Hindlimb muscle (tissue), 1 donor: Measurements from ENCODE around the gene DCUN1D3. TPM values are rescaled to one million over a fixed set of nuclear protein-coding genes. Genes with fewer than 3 reads are reported as not detected.
A peak's percentile ranks its signal among the peaks of the same experiment; 100 is the strongest.
"Not testable (repeated sequence)": the region's sequence is repeated elsewhere in the genome, so short reads cannot be mapped to it uniquely, and the experiment has no call there.

Source experiments
- DNase-seq: peaks from one replicate; pipeline ENCODE4 v3.0.0-alpha.2; 2013
- polyA plus RNA-seq: library from polyadenylated mRNA; unstranded; fragments of 120-200 nt; gene quantifications from one replicate; pipeline ENCODE4 v1.2.1, GENCODE V29; 2013; ENCODE audit not compliant: insufficient read length

The DCUN1D3 gene
- polyA plus RNA-seq, 1 donor, result 5.2 TPM

DNA sequence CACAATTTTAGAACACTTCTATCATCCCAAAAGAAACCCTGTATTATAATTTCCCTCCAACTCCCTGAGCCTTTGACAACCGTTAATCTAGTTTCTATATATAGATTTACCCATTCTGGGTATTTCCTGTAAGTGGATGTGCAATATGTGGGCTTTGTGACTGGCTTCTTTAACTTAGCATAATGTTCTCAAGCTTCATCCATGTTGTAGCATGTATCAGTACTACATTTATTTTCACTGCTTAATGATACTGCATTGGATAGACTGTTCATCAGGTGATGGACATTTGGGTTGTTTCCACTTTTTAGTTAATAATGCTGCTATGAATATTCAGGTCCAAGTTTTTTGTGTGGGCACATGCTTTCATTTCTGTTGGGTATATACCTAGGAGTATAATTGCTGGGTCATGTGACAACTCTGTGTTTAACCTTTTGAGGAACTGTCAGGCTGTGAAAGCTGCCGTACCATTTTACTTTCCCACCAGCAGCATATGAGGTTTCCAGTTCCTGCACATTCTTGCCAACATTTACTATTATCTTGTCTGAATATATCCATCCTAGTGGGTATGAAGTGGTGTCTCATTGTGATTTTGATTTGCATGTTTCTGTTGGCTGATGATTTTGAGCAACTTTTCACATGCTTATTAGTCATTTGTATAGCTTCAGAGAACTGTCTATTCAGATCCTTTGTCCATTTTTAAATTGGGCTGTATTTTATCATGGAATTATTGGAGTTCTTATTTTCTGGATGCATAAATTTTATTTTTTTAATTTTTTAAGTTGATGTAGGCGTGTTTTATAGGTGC is 77.4 kb downstream of the DCUN1D3 start:
- DNase-seq, result no peak

DNA sequence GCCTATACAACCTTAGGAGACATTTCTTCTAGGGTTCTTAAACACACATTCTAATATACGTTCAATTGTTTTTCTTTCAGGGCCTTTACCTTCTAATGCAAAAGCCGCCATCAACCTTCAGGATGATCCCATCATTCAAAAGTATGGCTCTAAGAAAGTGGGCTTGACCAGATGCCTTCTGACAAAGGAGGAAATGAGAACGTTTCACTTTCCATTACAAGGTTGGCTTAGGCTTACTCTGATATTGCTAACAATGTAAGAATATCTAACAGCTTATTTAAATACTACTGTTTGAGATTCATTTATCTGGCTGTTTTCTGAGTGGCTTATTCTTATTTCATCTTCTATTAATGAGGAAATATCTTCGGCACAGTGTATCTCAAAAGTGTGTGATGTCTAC is 78.5 kb downstream of the DCUN1D3 start:
- DNase-seq, result no peak

DNA sequence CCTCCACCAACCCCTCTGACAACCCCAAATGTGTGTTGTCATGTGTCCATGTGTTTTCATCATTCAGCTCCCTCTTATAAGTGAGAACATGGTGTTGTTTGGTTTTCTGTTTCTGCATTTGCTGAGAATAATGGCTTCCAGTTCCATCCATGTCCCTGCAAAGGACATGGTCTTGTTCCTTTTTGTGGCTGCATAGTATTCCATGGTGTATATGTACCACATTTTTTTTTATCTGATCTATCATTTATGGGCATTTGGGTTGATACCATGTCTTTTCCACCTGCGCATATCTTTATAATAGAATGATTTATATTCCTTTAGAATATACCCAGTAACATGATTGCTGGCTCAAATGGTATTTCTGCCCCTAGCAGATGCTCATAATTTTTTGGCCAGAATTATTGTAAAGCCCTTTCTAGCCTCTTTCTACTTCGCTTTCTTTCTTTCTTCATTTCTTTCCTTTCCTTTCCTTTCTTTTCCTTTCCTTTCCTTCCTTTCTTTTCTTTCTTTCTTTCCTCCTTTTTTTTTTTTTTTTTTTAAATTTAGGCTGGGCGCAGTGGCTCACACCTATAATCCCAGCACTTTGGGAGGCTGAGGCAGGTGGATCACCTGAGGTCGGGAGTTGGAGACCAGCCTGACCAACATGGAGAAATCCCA is 81.1 kb downstream of the DCUN1D3 start:
- no peak for DNase-seq

DNA sequence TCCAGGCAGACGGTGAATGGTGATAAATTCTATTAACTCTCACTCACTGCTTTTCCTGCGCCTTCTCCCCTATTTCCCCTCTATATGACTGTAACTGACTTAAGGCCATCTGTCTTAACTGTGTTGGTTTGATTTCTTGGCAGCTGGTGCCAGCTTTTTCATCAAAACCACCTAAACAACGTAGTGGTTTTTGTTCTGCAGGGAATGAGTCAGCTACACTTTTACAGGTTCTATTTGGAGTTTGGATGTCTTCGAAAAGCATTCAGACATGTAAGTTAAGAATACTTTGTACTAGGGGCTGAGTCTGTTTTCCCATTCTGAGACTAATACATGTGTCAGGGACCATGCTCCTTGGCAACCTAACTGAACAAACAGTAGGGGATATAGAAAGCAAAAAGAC is 85.4 kb downstream of the DCUN1D3 start:
- no peak for DNase-seq

DNA sequence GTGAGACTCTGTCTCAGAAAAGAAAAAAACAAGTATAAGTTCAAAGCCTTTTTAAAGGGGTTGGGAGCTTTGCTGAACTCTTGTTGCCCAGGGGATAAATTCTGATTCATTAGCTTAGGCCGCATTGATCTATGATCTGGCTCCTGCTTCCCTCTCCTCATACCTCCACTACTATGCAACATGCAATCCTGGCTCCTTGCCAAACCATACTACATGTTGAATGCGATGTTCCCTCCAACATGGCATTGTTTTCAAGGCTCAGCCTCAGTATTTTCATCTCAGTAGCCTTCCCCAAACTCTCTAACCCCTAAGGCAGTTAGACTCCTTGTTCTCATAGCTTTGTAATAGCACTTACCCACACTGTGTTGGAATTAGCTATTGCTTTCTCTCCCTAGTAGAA is 87.6 kb downstream of the DCUN1D3 start:
- DNase-seq, result no peak

DNA sequence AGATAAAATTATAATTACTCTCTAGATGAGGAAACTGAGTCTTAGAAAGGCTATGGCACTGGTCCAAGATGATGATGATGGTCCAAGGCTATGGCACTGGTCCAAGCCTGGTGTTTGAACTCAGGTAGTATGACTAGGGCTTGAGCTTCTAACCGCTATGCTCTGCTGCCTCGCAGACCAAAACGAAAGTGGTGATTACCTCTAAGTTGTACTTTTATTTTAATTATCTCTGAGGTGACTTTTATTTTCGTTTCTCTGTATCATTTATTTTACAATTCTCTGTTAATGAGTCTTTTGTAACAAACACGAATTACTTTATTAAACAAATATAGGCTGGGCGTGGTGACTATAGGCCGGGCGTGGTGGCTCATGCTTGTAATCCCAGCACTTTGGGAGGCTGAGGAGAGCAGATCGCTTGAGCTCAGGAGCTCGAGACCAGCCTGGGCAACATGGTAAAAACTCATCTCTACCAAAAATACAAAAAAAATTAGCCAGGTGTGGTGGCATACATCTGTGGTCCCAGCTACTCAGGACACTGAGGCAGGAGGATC is 88.2 kb downstream of the DCUN1D3 start:
- DNase-seq, result no peak

DNA sequence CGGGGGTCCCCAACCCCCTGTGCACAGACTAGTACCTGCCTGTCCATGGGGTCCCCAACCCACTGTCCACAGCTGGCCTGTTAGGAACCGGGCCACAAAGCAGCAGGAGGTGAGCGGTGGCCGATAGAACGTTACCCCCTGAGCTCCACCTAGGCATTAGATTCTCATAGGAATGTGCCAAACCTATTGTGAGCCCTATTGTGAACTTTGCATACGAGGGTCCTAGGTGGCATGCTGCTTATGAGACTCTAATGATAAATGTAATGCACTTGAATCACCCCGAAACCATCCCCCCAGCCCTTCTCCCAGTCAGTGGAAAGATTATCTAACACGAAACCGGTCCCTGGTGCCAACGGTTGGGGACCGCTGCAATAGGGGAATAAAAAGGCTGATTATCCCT is 92.3 kb downstream of the DCUN1D3 start:
- no peak for DNase-seq

DNA sequence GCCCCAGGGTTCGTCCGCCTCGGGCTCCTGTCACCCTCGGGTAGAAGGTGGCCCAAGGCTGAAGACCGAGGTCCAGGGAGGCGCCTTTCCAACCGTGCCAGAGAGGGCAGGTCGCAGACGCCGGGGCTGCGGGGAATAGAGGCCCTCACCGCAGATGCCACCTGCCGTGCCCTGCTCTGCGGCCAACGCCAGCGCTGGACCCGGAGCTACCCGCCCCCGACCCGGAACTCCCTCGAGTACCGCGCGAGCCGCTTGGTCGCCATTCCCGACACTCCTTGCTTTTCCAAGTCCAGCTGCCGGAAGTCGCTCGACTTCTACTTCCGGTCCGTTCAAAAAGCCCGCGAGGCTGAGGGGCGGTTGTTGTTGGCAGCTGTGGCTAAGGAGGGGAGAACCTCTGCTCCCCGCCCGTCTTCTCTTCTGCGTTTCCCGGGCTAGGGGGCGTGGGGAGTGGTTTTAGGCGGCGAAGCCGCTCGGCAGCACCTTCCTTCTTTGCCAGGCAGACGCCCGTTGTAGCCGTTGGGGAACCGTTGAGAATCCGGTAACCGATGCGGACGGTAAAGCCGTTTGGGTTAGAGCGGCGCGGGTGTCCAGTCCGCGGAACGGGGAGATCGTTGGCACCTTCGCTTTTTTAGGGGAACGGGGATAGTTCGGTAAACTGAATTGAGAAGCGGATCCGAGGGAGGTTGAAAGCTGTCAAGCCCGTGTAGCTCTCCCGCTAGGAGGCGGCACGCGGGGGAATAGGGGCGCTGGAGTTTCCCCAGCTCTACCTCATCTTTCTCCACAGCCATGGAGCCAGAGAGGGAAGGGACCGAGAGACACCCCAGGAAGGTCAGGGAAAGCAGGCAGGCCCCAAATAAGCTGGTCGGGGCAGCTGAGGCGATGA is 93.7 kb downstream of the DCUN1D3 start, which contains the start of the genes ERI2 and REXO5:
TSS of gene ERI2 (minus strand) at position 305 of the 883 bp plus-strand sequence. CDS start at position 263, 42 bp downstream.
TSS of gene REXO5 (plus strand) at position 360 of the 883 bp plus-strand sequence. CDS start at position 787, 427 bp downstream.
- DNase-seq, result peak; percentile 94

DNA sequence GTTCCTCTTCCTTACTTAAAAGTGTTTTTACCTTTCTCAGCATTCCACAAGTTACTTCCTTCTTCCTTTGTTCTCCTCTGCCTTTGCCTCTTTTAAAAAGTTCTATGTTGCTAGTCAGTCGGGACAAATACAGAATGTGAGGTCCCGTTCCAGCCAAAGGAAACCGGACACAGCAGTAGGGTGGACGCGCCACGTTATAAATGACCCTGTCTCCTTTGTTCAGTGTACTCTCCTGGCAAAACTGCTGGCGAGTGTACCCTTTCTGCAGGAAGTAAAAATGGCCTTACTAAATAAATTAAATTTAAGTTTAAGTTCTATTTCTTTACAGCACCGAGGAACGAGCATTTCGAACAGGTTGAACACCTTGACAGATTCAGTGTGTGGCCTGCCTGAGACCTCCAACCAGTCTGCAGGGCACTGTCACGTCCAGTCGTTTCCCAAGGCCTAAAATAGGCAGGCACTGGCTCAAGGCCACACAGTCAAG is 94.4 kb downstream of the DCUN1D3 start:
- DNase-seq, result not testable (repeated sequence)

Other genes with a start within 250 kb of the DCUN1D3 start
- 0.10 TPM for gene ACSM1, start 202.7 kb downstream of the DCUN1D3 start, polyA plus RNA-seq
- gene THUMPD1, start 158.5 kb downstream of the DCUN1D3 start, polyA plus RNA-seq, result 28.9 TPM
- gene ACSM3, start 136.3 kb downstream of the DCUN1D3 start, polyA plus RNA-seq, result 3.6 TPM
- gene ERI2, start 93.9 kb downstream of the DCUN1D3 start, polyA plus RNA-seq, result 18.2 TPM
- gene REXO5, start 93.8 kb downstream of the DCUN1D3 start, polyA plus RNA-seq, result 4.3 TPM
- gene LYRM1, start 413 bp upstream of the DCUN1D3 start, polyA plus RNA-seq, result 18.5 TPM